MM.1S (cell line): Measurements from ENCODE around the gene CR2.

ENCODE experiments used
- EZH2phosphoT487 ChIP-seq: fragments of 300-600 bp; sonication (generic); IDR thresholded peaks from 2 replicates; pipeline ENCODE4 v1.6.1; 2018; ENCODE audit warnings: antibody characterized with exemption, low read length
- TF ChIP-seq, protein P1 (sequence below): fragments of 300-600 bp; sonication (generic); IDR thresholded peaks from 2 replicates; pipeline ENCODE4 v1.5.1; 2016; ENCODE audit warnings: antibody characterized with exemption, low read length, mixed read lengths

GRCh38 chr1:207470927-207471326 lies 16.8 kb downstream of the CR2 start:
- TF ChIP-seq, protein P1, sequence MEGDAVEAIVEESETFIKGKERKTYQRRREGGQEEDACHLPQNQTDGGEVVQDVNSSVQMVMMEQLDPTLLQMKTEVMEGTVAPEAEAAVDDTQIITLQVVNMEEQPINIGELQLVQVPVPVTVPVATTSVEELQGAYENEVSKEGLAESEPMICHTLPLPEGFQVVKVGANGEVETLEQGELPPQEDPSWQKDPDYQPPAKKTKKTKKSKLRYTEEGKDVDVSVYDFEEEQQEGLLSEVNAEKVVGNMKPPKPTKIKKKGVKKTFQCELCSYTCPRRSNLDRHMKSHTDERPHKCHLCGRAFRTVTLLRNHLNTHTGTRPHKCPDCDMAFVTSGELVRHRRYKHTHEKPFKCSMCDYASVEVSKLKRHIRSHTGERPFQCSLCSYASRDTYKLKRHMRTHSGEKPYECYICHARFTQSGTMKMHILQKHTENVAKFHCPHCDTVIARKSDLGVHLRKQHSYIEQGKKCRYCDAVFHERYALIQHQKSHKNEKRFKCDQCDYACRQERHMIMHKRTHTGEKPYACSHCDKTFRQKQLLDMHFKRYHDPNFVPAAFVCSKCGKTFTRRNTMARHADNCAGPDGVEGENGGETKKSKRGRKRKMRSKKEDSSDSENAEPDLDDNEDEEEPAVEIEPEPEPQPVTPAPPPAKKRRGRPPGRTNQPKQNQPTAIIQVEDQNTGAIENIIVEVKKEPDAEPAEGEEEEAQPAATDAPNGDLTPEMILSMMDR, result no peak
- TF ChIP-seq EZH2phosphoT487, result no peak
